Lung (tissue), 12 donors: Measurements from ENCODE around the gene SUPT6H. TPM values are rescaled to one million over a fixed set of nuclear protein-coding genes. Genes with fewer than 3 reads are reported as not detected.
A peak's percentile ranks its signal among the peaks of the same experiment; 100 is the strongest.

Experiments used
- ATAC-seq: fragments of 200-7000 bp; cut with Tn5 transposase; one replicate; pipeline ENCODE4 v1.9.1; 2020; ENCODE audit warnings: moderate number of reproducible peaks; ENCODE audit not compliant: insufficient read depth, low FRiP score
- DNase-seq, 3 donors: peaks; one replicate each; pipeline ENCODE4 v3.0.0-alpha.2; 2013 to 2017
- H3K27ac ChIP-seq, 2 donors: one replicate each; pipeline ENCODE4 v1.5.1; 2013; ENCODE audit warnings: mild to moderate bottlenecking in 2 of 2, moderate library complexity in 2 of 2, control low read depth in 1 of 2, inconsistent platforms in 1 of 2, low read depth in 1 of 2, low read length in 1 of 2
- H3K27me3 ChIP-seq, 3 donors: one replicate each; pipeline ENCODE4 v1.5.1; 2013; ENCODE audit warnings: low read length in 2 of 3; ENCODE audit not compliant: control insufficient read depth in 3 of 3, insufficient read depth in 3 of 3
- H3K36me3 ChIP-seq, 4 donors: one replicate each; pipeline ENCODE4 v1.5.1; 2013; ENCODE audit warnings: low read length in 4 of 4, mild to moderate bottlenecking in 1 of 4, moderate library complexity in 1 of 4; ENCODE audit not compliant: control insufficient read depth in 4 of 4, insufficient read depth in 4 of 4
- H3K4me1 ChIP-seq, 5 donors: one replicate each; pipeline ENCODE4 v1.5.1; 2013; ENCODE audit warnings: low read length in 5 of 5, mild to moderate bottlenecking in 2 of 5, moderate library complexity in 1 of 5; ENCODE audit not compliant: control insufficient read depth in 5 of 5, insufficient read depth in 5 of 5
- H3K4me3 ChIP-seq: one replicate; pipeline ENCODE4 v1.5.1; 2013; ENCODE audit warnings: mild to moderate bottlenecking, control low read depth, moderate library complexity
- H3K9ac ChIP-seq, 2 donors: one replicate each; pipeline ENCODE4 v1.5.1; 2013; ENCODE audit warnings: low read length in 2 of 2, control low read depth in 1 of 2; ENCODE audit not compliant: insufficient read depth in 1 of 2
- H3K9me3 ChIP-seq, 4 donors: one replicate each; pipeline ENCODE4 v1.5.1; 2013; ENCODE audit warnings: low read length in 3 of 4, mild to moderate bottlenecking in 1 of 4, moderate library complexity in 1 of 4; ENCODE audit not compliant: control insufficient read depth in 4 of 4, insufficient read depth in 3 of 4
- CTCF ChIP-seq: IDR thresholded peaks from 2 replicates; pipeline ENCODE4 v1.5.1; 2012; ENCODE audit warnings: mild to moderate bottlenecking; ENCODE audit errors: control extremely low read depth, extremely low read depth
- WGBS, 2 donors: extraction: QIAGEN DNeasy Blood & Tissue Kit; methylation state at CpG; one replicate each; pipeline ENCODE4 v1.1.7; 2013; 5-methylcytosine and 5-hydroxymethylcytosine counted together
- polyA plus RNA-seq, 2 donors: library from polyadenylated mRNA; stranded (reverse); fragments of 200-250 nt; gene quantifications; one replicate each; pipeline ENCODE4 v1.2.1, GENCODE V29; 2013
- total RNA-seq, 2 donors: library from RNA; depleted of rRNA in 1 of 2; stranded (reverse); fragments of >200 nt in 1 of 2; gene quantifications; one replicate each; pipeline ENCODE4 v1.2.1, GENCODE V29; 2014 to 2021
- donor health status: control.
- donor health status: control.
- donor health status: Bipolar disorder and iron deficiency.
- donor health status: healthy.
- donor health status: DM: yes; HTN: yes; CAD: no.

SUPT6H gene
- total and polyA plus RNA-seq, 4 donors: 27.5 to 96.4 (median 48.6) TPM

- Histone ChIP-seq H3K9me3 (no peaks in the 10 kb centered on the region), H3K4me3 (no peak overlapping the region), H3K36me3 (peaks cover 0 to 31% (median 11%) of the 10 kb centered on the region in 4 donors), H3K27ac (peak overlapping the region in 1 of 2 donors; percentile 90), H3K27me3 (no peaks in the 10 kb centered on the region), H3K9ac (no peak overlapping the region), H3K4me1 (peaks cover 0 to 31% (median 6%) of the 10 kb centered on the region in 5 donors)
- TF ChIP-seq CTCF: no peak
- ATAC-seq (peak; percentile 19), DNase-seq (peak; percentile 33 to 46 (median 33))
- WGBS, 2 donors: 15 to 35% methylated on average over 34 of the region's 34 CpGs
These were observed 50.2 kb downstream of the SUPT6H start for GRCh38 chr17:28712032-28712704.

- DNase-seq: no peak
- 82 to 88% methylated on average over 7 of the region's 7 CpGs for WGBS, 2 donors
These were observed 50.9 kb downstream of the SUPT6H start for GRCh38 chr17:28712705-28713415.

GRCh38 chr17:28714281-28714680 lies 52.3 kb downstream of the SUPT6H start:
- Histone ChIP-seq H3K27me3 (no peaks in the 10 kb centered on the region), H3K9ac (no peak overlapping the region), H3K27ac (no peak overlapping the region), H3K9me3 (no peaks in the 10 kb centered on the region), H3K36me3 (peaks cover 0 to 31% (median 11%) of the 10 kb centered on the region in 4 donors), H3K4me1 (peaks cover 0 to 45% (median 7%) of the 10 kb centered on the region in 5 donors), H3K4me3 (no peak overlapping the region)
- no peak for TF ChIP-seq CTCF
- ATAC-seq (no peak), DNase-seq (no peak)
- WGBS, 2 donors: 88 to 99% methylated on average over 3 of the region's 3 CpGs

More at GRCh38 chr17:28712705-28713415, 50.9 kb downstream of the SUPT6H start:
- TF ChIP-seq CTCF: no peak
- Histone ChIP-seq H3K4me1 (peaks cover 0 to 31% (median 6%) of the 10 kb centered on the region in 5 donors), H3K36me3 (peaks cover 0 to 31% (median 11%) of the 10 kb centered on the region in 4 donors), H3K9me3 (no peaks in the 10 kb centered on the region), H3K27ac (no peak overlapping the region), H3K4me3 (no peak overlapping the region), H3K27me3 (no peaks in the 10 kb centered on the region), H3K9ac (no peak overlapping the region)
- ATAC-seq: no peak
